A549 (cell line): ENCODE data around the gene ZNF483.

Experiments used
- CBX8 ChIP-seq: fragments of 200-600 bp; sonication (generic); IDR thresholded peaks from 2 replicates; pipeline ENCODE4 v1.6.1; 2016
- CEBPB ChIP-seq, 2 experiments: fragments of >200 bp in 1 of 2; sonication (Bioruptor Twin) in 1 of 2; formaldehyde crosslinking in 1 of 2; IDR thresholded peaks; 2 replicates each; pipeline ENCODE4 v1.6.1; 2012 to 2016
- CHD2 ChIP-seq: fragments of 150-350 bp; IDR thresholded peaks from 2 replicates; pipeline ENCODE4 v1.6.1; 2014; ENCODE audit warnings: low read length; ENCODE audit not compliant: partially characterized antibody
- ESRRA ChIP-seq: fragments of 150-350 bp; IDR thresholded peaks from 2 replicates; pipeline ENCODE4 v1.6.1; 2014; ENCODE audit warnings: mild to moderate bottlenecking, low read length, borderline replicate concordance
- FOSL2 ChIP-seq, 2 experiments: fragments of 450-650 bp in 1 of 2; fragments of >200 bp in 1 of 2; sonication (Bioruptor Twin) in 1 of 2; formaldehyde crosslinking; IDR thresholded peaks; 2 replicates each; pipeline versions ENCODE4 v1.5.0 to v1.6.1; 2016 to 2020; ENCODE audit warnings: mild to moderate bottlenecking in 1 of 2, moderate library complexity in 1 of 2
- KDM1A ChIP-seq: fragments of 200-600 bp; sonication (generic); IDR thresholded peaks from 2 replicates; pipeline ENCODE4 v1.6.1; 2016; ENCODE audit warnings: low read depth, mild to moderate bottlenecking
- MAFK ChIP-seq: fragments of 450-650 bp; IDR thresholded peaks from 2 replicates; pipeline ENCODE4 v1.6.1; 2014; ENCODE audit not compliant: partially characterized antibody
- POLR2A ChIP-seq: IDR thresholded peaks from 2 replicates; pipeline ENCODE4 v1.6.1; 2012; ENCODE audit warnings: mild to moderate bottlenecking, low read length
- POLR2AphosphoS2 ChIP-seq: conservative IDR thresholded peaks from 2 replicates; pipeline ENCODE4 v1.6.1; 2012; ENCODE audit warnings: low read length, improper control_type of control experiment, inconsistent platforms
- RCOR1 ChIP-seq: fragments of 150-350 bp; IDR thresholded peaks from 2 replicates; pipeline ENCODE4 v1.6.1; 2014; ENCODE audit warnings: antibody characterized with exemption, low read length, low read depth
- REST ChIP-seq: fragments of 200-600 bp; sonication (generic); IDR thresholded peaks from 2 replicates; pipeline ENCODE4 v1.6.1; 2016; ENCODE audit warnings: antibody characterized with exemption, mild to moderate bottlenecking, moderate library complexity
- SMC3 ChIP-seq: fragments of >200 bp; sonication (Bioruptor Twin); formaldehyde crosslinking; IDR thresholded peaks from 3 replicates; pipeline ENCODE4 v1.6.1; 2018; ENCODE audit warnings: inconsistent platforms
- TF ChIP-seq, protein P1 (sequence below): fragments of >200 bp; sonication (Bioruptor Twin); formaldehyde crosslinking; IDR thresholded peaks from 3 replicates; pipeline ENCODE4 v1.5.1; 2016

DNA sequence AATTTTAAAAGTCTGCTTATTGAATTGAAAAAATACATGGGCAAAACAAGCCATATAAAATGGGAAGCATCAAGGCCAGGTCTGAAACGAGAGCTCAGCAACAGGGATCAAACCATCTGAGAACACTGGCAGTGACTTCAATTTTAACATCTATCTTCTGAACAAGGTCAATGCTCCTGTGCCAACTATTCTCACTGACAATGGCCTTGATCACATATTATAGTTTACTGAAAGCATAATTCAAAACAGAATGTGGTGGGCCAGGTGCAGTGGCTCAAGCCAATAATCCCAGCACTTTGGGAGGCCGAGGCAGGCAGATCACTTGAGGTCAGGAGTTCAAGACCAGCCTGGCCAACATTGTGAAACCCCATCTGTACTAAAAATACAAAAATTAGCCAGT is 49.8 kb upstream of the ZNF483 start:
- TF ChIP-seq, protein P1, sequence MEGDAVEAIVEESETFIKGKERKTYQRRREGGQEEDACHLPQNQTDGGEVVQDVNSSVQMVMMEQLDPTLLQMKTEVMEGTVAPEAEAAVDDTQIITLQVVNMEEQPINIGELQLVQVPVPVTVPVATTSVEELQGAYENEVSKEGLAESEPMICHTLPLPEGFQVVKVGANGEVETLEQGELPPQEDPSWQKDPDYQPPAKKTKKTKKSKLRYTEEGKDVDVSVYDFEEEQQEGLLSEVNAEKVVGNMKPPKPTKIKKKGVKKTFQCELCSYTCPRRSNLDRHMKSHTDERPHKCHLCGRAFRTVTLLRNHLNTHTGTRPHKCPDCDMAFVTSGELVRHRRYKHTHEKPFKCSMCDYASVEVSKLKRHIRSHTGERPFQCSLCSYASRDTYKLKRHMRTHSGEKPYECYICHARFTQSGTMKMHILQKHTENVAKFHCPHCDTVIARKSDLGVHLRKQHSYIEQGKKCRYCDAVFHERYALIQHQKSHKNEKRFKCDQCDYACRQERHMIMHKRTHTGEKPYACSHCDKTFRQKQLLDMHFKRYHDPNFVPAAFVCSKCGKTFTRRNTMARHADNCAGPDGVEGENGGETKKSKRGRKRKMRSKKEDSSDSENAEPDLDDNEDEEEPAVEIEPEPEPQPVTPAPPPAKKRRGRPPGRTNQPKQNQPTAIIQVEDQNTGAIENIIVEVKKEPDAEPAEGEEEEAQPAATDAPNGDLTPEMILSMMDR: no peak
- TF ChIP-seq RCOR1 (no peak), FOSL2 (IDR thresholded peaks at IDR 0.05) (no peak), FOSL2 (CRISPR knock-in tag; IDR thresholded peaks at IDR 0.05) (no peak), CBX8 (no peak), ESRRA (no peak), REST (no peak), SMC3 (no peak), POLR2A (no peak), KDM1A (no peak), POLR2AphosphoS2 (no peak), MAFK (no peak), CHD2 (no peak), CEBPB (IDR thresholded peaks at IDR 0.05) (no peak)
